ENCODE results near the gene USE1.

DNA sequence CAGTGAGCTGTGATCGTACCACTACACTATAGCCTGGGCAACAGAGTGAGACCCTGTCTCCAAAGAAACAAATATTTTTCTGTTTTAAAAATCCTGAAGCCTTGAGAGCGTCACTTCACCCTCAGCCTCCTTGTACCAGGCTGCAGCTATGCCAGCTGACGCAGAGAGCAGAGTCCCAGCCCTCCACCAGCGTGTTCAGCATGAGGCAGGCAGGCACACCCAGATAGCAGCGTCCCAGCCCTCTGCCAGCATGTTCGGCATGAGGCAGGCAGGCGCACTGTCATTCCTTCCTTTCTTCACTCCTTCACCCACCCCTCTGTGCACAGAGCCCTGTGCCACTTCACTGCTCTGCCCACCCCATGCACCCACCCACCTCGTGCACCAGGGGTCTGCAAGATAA is 43.3 kb upstream of the USE1 start:
- TF ChIP-seq SIN3A (IDR thresholded peaks at IDR 0.05; ENCODE audit: borderline replicate concordance, insufficient read depth, low read depth, low read length): no peak
- TF ChIP-seq, protein P1, sequence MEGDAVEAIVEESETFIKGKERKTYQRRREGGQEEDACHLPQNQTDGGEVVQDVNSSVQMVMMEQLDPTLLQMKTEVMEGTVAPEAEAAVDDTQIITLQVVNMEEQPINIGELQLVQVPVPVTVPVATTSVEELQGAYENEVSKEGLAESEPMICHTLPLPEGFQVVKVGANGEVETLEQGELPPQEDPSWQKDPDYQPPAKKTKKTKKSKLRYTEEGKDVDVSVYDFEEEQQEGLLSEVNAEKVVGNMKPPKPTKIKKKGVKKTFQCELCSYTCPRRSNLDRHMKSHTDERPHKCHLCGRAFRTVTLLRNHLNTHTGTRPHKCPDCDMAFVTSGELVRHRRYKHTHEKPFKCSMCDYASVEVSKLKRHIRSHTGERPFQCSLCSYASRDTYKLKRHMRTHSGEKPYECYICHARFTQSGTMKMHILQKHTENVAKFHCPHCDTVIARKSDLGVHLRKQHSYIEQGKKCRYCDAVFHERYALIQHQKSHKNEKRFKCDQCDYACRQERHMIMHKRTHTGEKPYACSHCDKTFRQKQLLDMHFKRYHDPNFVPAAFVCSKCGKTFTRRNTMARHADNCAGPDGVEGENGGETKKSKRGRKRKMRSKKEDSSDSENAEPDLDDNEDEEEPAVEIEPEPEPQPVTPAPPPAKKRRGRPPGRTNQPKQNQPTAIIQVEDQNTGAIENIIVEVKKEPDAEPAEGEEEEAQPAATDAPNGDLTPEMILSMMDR (IDR thresholded peaks at IDR 0.05): no peak
- TF ChIP-seq, protein P2, sequence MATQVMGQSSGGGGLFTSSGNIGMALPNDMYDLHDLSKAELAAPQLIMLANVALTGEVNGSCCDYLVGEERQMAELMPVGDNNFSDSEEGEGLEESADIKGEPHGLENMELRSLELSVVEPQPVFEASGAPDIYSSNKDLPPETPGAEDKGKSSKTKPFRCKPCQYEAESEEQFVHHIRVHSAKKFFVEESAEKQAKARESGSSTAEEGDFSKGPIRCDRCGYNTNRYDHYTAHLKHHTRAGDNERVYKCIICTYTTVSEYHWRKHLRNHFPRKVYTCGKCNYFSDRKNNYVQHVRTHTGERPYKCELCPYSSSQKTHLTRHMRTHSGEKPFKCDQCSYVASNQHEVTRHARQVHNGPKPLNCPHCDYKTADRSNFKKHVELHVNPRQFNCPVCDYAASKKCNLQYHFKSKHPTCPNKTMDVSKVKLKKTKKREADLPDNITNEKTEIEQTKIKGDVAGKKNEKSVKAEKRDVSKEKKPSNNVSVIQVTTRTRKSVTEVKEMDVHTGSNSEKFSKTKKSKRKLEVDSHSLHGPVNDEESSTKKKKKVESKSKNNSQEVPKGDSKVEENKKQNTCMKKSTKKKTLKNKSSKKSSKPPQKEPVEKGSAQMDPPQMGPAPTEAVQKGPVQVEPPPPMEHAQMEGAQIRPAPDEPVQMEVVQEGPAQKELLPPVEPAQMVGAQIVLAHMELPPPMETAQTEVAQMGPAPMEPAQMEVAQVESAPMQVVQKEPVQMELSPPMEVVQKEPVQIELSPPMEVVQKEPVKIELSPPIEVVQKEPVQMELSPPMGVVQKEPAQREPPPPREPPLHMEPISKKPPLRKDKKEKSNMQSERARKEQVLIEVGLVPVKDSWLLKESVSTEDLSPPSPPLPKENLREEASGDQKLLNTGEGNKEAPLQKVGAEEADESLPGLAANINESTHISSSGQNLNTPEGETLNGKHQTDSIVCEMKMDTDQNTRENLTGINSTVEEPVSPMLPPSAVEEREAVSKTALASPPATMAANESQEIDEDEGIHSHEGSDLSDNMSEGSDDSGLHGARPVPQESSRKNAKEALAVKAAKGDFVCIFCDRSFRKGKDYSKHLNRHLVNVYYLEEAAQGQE (IDR thresholded peaks at IDR 0.05; ENCODE audit: insufficient read depth in 1 of 2, low read depth in 2 of 2, low read length in 1 of 2): no peak

Data from Panc1 (cell line).